Peyer's patch (tissue), 4 donors: Measurements from ENCODE around the gene FUBP3.

Source experiments
- CTCF ChIP-seq, 6 experiments: fragments of 450-650 bp in 4 of 6; fragments of 200-600 bp in 2 of 6; sonication (generic) in 1 of 6; IDR thresholded peaks; one replicate each; pipeline ENCODE4 v1.5.1; 2017 to 2019; ENCODE audit warnings: antibody characterized with exemption in 6 of 6, mild to moderate bottlenecking in 3 of 6, moderate library complexity in 1 of 6
- POLR2A ChIP-seq, 2 donors: fragments of 450-650 bp; IDR thresholded peaks; one replicate each; pipeline ENCODE4 v1.5.1; 2017; ENCODE audit warnings: antibody characterized with exemption in 2 of 2, mild to moderate bottlenecking in 2 of 2, moderate library complexity in 2 of 2

GRCh38 chr9:130665431-130666392 lies 86.3 kb downstream of the FUBP3 start:
- TF ChIP-seq CTCF (IDR thresholded peaks at IDR 0.05) (no peak), POLR2A (IDR thresholded peaks at IDR 0.05) (no peak)
